IMR-90 (cell line): ENCODE measurements around the gene CCDC85B. TPM values are rescaled to one million over a fixed set of nuclear protein-coding genes. Genes with fewer than 3 reads are reported as not detected.
A peak's percentile ranks its signal among the peaks of the same experiment; 100 is the strongest.

Experiments used
- ATAC-seq: fragments of 200-7000 bp; cut with Tn5 transposase; 2 replicates; pipeline ENCODE4 v1.9.1; 2020; ENCODE audit warnings: low read depth, mild to moderate bottlenecking, moderate library complexity
- BruUV-seq: library from RNA; stranded (reverse); fragments of 400-500 nt; replicated peaks from 2 replicates; lab custom pipeline; 2021; lab: Mats Ljungman, UMichigan
- CTCF ChIA-PET: fragments of 300-600 bp; formaldehyde crosslinking; extraction: SDS; loops from one replicate; lab custom pipeline; 2021; ENCODE audit warnings: antibody characterized with exemption; lab: Yijun Ruan, JAX
- POLR2A ChIA-PET: fragments of 300-600 bp; sonication (Branson Sonifier 250); formaldehyde crosslinking; loops from one replicate; lab custom pipeline; 2022; ENCODE audit warnings: antibody characterized with exemption; ENCODE audit not compliant: unreplicated experiment; lab: Charles Lee
- DNase-seq: peaks from one replicate; pipeline ENCODE4 v3.0.0; 2013
- H2AFZ ChIP-seq: replicated peaks from 2 replicates; pipeline ENCODE3; 2013; ENCODE audit warnings: low read length, mild to moderate bottlenecking; ENCODE audit not compliant: poor library complexity
- H2AK5ac ChIP-seq: 2 replicates; pipeline ENCODE4 v1.6.1; 2013; ENCODE audit warnings: low read depth, low read length, inconsistent platforms
- H2AK9ac ChIP-seq: replicated peaks from 2 replicates; pipeline ENCODE3; 2013; ENCODE audit warnings: mild to moderate bottlenecking, low read depth, low read length, moderate library complexity; ENCODE audit not compliant: poor library complexity
- H2BK120ac ChIP-seq: 2 replicates; pipeline ENCODE4 v1.6.1; 2013; ENCODE audit warnings: low read depth, low read length, inconsistent platforms
- H2BK15ac ChIP-seq: 3 replicates; pipeline ENCODE4 v1.6.1; 2013; ENCODE audit warnings: low read depth, low read length, inconsistent platforms
- H2BK20ac ChIP-seq: 2 replicates; pipeline ENCODE4 v1.6.1; 2013; ENCODE audit warnings: low read depth, mild to moderate bottlenecking, inconsistent platforms, low read length, moderate library complexity
- H2BK5ac ChIP-seq: 2 replicates; pipeline ENCODE4 v1.6.1; 2013; ENCODE audit warnings: mild to moderate bottlenecking, low read depth, low read length, inconsistent platforms; ENCODE audit not compliant: poor library complexity, severe bottlenecking
- H3K14ac ChIP-seq: replicated peaks from 2 replicates; pipeline ENCODE4 v1.6.1; 2013; ENCODE audit warnings: low read depth, low read length, inconsistent platforms
- H3K18ac ChIP-seq: 2 replicates; pipeline ENCODE4 v1.6.1; 2013; ENCODE audit warnings: low read depth, low read length, control low read depth
- H3K23ac ChIP-seq: 2 replicates; pipeline ENCODE4 v1.6.1; 2013; ENCODE audit warnings: low read depth, low read length, inconsistent platforms
- H3K27ac ChIP-seq: 2 replicates; pipeline ENCODE4 v1.5.1; 2013; ENCODE audit warnings: mild to moderate bottlenecking, control low read depth, low read length; ENCODE audit not compliant: insufficient read depth
- H3K27me3 ChIP-seq: 2 replicates; pipeline ENCODE4 v1.6.1; 2013; ENCODE audit warnings: low read length; ENCODE audit not compliant: control insufficient read depth, insufficient read depth
- H3K36me3 ChIP-seq: 2 replicates; pipeline ENCODE4 v1.6.1; 2013; ENCODE audit warnings: low read length, mixed read lengths; ENCODE audit not compliant: control insufficient read depth, insufficient read depth
- H3K4ac ChIP-seq: 2 replicates; pipeline ENCODE4 v1.6.1; 2013; ENCODE audit warnings: low read depth, low read length, inconsistent platforms
- H3K4me1 ChIP-seq: 2 replicates; pipeline ENCODE4 v1.6.1; 2013; ENCODE audit warnings: low read length, mixed read lengths; ENCODE audit not compliant: control insufficient read depth, insufficient read depth
- H3K4me2 ChIP-seq: 2 replicates; pipeline ENCODE4 v1.6.1; 2013; ENCODE audit warnings: low read depth, mild to moderate bottlenecking, control low read depth, low read length, moderate library complexity
- H3K4me3 ChIP-seq: 2 replicates; pipeline ENCODE4 v1.5.1; 2013; ENCODE audit warnings: low read depth, mild to moderate bottlenecking, control low read depth, low read length, moderate library complexity; ENCODE audit not compliant: insufficient read depth
- H3K56ac ChIP-seq: 2 replicates; pipeline ENCODE4 v1.6.1; 2013; ENCODE audit warnings: low read length, inconsistent platforms; ENCODE audit not compliant: insufficient read depth; ENCODE audit errors: extremely low read depth
- H3K79me1 ChIP-seq, 2 experiments: 2 replicates each; pipeline ENCODE4 v1.6.1; 2013; ENCODE audit warnings: low read length in 2 of 2, inconsistent platforms in 1 of 2, low read depth in 1 of 2
- H3K9ac ChIP-seq: 2 replicates; pipeline ENCODE4 v1.6.1; 2013; ENCODE audit warnings: low read depth, low read length, control low read depth
- H3K9me1 ChIP-seq: 2 replicates; pipeline ENCODE4 v1.6.1; 2013; ENCODE audit warnings: low read length, inconsistent platforms; ENCODE audit not compliant: insufficient read depth
- H3K9me3 ChIP-seq: 2 replicates; pipeline ENCODE4 v1.6.1; 2013; ENCODE audit warnings: low read length; ENCODE audit not compliant: control insufficient read depth, insufficient read depth
- H4K20me1 ChIP-seq: 2 replicates; pipeline ENCODE4 v1.6.1; 2013; ENCODE audit warnings: low read length, inconsistent platforms; ENCODE audit not compliant: insufficient read depth
- H4K5ac ChIP-seq: 2 replicates; pipeline ENCODE4 v1.6.1; 2013; ENCODE audit warnings: mild to moderate bottlenecking, low read depth, low read length, control low read depth
- H4K8ac ChIP-seq, 2 experiments: 2 replicates each; pipeline ENCODE4 v1.6.1; 2013; ENCODE audit warnings: low read depth in 2 of 2, low read length in 2 of 2, control low read depth in 1 of 2, inconsistent platforms in 1 of 2
- H4K91ac ChIP-seq: 2 replicates; pipeline ENCODE4 v1.6.1; 2013; ENCODE audit warnings: low read depth, low read length, inconsistent platforms; ENCODE audit not compliant: insufficient read depth
- BHLHE40 ChIP-seq: fragments of 150-350 bp; IDR thresholded peaks from 2 replicates; pipeline ENCODE4 v1.6.1; 2016; ENCODE audit warnings: mild to moderate bottlenecking, low read depth, low read length
- CEBPB ChIP-seq: IDR thresholded peaks from 2 replicates; pipeline ENCODE4 v1.6.1; 2012; ENCODE audit warnings: low read depth, low read length, improper control_type of control experiment
- CHD1 ChIP-seq: IDR thresholded peaks from 2 replicates; pipeline ENCODE4 v1.6.1; 2012; ENCODE audit warnings: low read depth, low read length, improper control_type of control experiment
- ELK1 ChIP-seq: fragments of 150-350 bp; IDR thresholded peaks from 2 replicates; pipeline ENCODE4 v1.6.1; 2016; ENCODE audit warnings: low read depth, mild to moderate bottlenecking, low read length, moderate library complexity, borderline replicate concordance
- FOS ChIP-seq: fragments of 150-350 bp; IDR thresholded peaks from 2 replicates; pipeline ENCODE4 v1.6.1; 2016; ENCODE audit warnings: low read depth, low read length
- MAFK ChIP-seq: IDR thresholded peaks from 2 replicates; pipeline ENCODE4 v1.6.1; 2012; ENCODE audit warnings: low read depth, low read length, improper control_type of control experiment
- MAZ ChIP-seq: IDR thresholded peaks from 2 replicates; pipeline ENCODE4 v1.6.1; 2012; ENCODE audit warnings: low read depth, mild to moderate bottlenecking, low read length, improper control_type of control experiment, moderate library complexity, borderline replicate concordance
- NFE2L2 ChIP-seq: fragments of 150-350 bp; IDR thresholded peaks from 2 replicates; pipeline ENCODE4 v1.6.1; 2016; ENCODE audit warnings: low read depth, mild to moderate bottlenecking, low read length
- RAD21 ChIP-seq: IDR thresholded peaks from 2 replicates; pipeline ENCODE4 v1.6.1; 2012; ENCODE audit warnings: low read length, improper control_type of control experiment
- USF2 ChIP-seq: fragments of 150-350 bp; IDR thresholded peaks from 2 replicates; pipeline ENCODE4 v1.6.1; 2017; ENCODE audit warnings: mild to moderate bottlenecking, antibody characterized with exemption, low read length, low read depth
- WGBS, 2 experiments: methylation state at CpG; one replicate each; pipeline versions ENCODE4 v1.1.5 to v1.1.7; 2013; ENCODE audit warnings: missing lambda C conversion rate in 2 of 2; ENCODE audit not compliant: insufficient read length in 1 of 2; ENCODE audit errors: extremely low coverage in 2 of 2; 5-methylcytosine and 5-hydroxymethylcytosine counted together
- dilution Hi-C: fragments of 300-500 bp; cut with HindIII; formaldehyde crosslinking; loops from one replicate; pipeline ENCODE4 v1.14.3; 2018; ENCODE audit warnings: low sequenced_read_pairs; ENCODE audit not compliant: unreplicated experiment
- in situ Hi-C: fragments of 300-500 bp; cut with MboI; formaldehyde crosslinking; loops from 3 replicates; pipeline ENCODE4 v1.14.3; 2019; ENCODE audit warnings: low sequenced_read_pairs, inconsistent platforms, mixed read lengths
- intact Hi-C: fragments of 100-400 bp; cut with micrococcal nuclease; formaldehyde crosslinking; loops from 2 replicates; pipeline ENCODE4 v1.10.0; 2022
- polyA plus RNA-seq, 3 experiments: library from polyadenylated mRNA; depleted of rRNA; stranded (reverse); fragments of >200 nt; gene quantifications; 2 replicates each; pipeline ENCODE4 v1.2.3, GENCODE V29; 2012; ENCODE audit warnings: low replicate concordance in 1 of 3
- total RNA-seq: library from RNA; depleted of rRNA; stranded (reverse); fragments of >200 nt; gene quantifications from 2 replicates; pipeline ENCODE4 v1.2.3, GENCODE V29; 2012

The CCDC85B gene
- total and polyA plus RNA-seq, 2 of the 4 experiments (the other 2 are of a cell fraction): 17.6 to 35.4 TPM

DNA sequence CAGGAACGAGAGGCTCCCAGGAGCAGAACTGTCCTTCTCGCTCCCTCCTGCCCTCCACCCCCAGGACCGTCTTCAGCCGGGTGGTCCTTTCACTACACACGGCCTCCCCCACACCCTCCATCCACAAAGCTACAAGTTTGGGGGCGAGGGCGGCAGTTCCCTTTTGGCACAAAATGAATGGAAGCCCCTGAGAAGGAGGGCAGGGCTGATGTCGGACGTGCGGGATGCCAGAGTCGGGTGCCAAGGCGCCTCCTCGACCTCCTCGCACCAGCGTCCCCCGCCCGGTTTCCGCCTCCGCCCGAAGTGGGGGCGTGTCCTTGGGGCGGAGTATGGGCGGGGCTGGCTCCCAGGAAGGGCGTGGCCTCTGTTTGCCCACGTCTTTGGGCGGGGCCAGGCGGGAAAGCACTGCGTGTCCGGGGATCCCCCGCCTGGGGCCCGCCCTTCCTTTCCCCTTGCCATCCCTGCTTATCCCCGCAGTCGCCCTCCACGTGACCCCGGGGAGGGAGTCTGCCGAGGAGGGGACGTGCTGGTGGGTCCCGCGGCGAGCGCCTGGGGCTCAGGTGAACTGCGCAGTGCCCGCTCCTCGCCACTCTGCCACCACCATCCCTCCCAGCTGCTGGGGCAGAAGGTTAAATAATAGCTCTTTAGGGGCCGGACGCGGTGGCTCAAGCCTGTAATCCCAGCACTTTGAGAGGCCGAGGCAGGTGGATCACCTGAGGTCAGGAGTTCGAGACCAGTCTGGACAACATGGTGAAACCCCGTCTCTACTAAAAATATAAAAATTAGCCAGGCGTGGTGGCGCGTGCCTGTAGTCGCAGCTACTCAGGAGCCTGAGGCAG lies 16.9 kb upstream of the CCDC85B start (continued):
- TF ChIP-seq USF2: peak; percentile 95

GRCh38 chr11:65879617-65880016 lies 10.9 kb upstream of the CCDC85B start, which contains the start of gene CTSW:
CTSW (plus strand) TSS chr11:65879837; CDS start chr11:65879855, 18 bp downstream.
- H2BK20ac ChIP-seq: no peak within 1 kb of the TSS
- peak within 1 kb of the TSS; percentile 3; the same call in 1 of the 2 replicates for H3K4ac ChIP-seq
- H4K8ac ChIP-seq: no peak within 1 kb of the TSS; a peak in 1 of 4 replicates
- POLR2A ChIA-PET: no interaction called here
- no peak within 1 kb of the TSS for H3K27ac ChIP-seq
- peak within 1 kb of the TSS; percentile 33 for H2AFZ ChIP-seq
- H3K79me1 ChIP-seq: peaks cover 9 to 19% of the 10 kb centered on the region in 2 experiments
- H3K23ac ChIP-seq: no peak within 1 kb of the TSS
- 76% methylated on average over 5 of the region's 7 CpGs; no CpG with 5 or more reads in 1 of the 2 experiments for WGBS, 2 experiments
- no peak within 1 kb of the TSS for H2BK5ac ChIP-seq
- DNase-seq (no peak), ATAC-seq (no peak)
- peaks cover 8% of the 10 kb centered on the region for H3K9me1 ChIP-seq
- H3K4me2 ChIP-seq: no peak within 1 kb of the TSS
- no peaks in the 10 kb centered on the region; the same call in 1 of the 2 replicates for H3K4me1 ChIP-seq
- no peaks in the 10 kb centered on the region for H3K27me3 ChIP-seq
- no peak within 1 kb of the TSS for H4K5ac ChIP-seq
- H2BK120ac ChIP-seq: no peak within 1 kb of the TSS
- intact Hi-C loops (no loop called here), in situ Hi-C loops (loop anchor here (5.0 kb wide), 1 partner anchor 108 kb away; no protein-coding TSS in a partner anchor), dilution Hi-C loops (no loop called here)
- H2BK15ac ChIP-seq: no peak within 1 kb of the TSS
- H4K91ac ChIP-seq: no peak within 1 kb of the TSS
- no peaks in the 10 kb centered on the region for H3K9me3 ChIP-seq
- H4K20me1 ChIP-seq: peaks cover 11% of the 10 kb centered on the region; the same call in 1 of the 2 replicates
- peaks cover 27% of the 10 kb centered on the region for H3K36me3 ChIP-seq
- no peak within 1 kb of the TSS for H3K9ac ChIP-seq
- CTCF ChIA-PET: no interaction called here
- no peak within 1 kb of the TSS for H3K14ac ChIP-seq
- no peak within 1 kb of the TSS for H3K18ac ChIP-seq
- BruUV-seq: no TSS peak
- no peak within 1 kb of the TSS for H3K56ac ChIP-seq
- peak within 1 kb of the TSS; percentile 55 for H2AK9ac ChIP-seq
- no peak within 1 kb of the TSS for H3K4me3 ChIP-seq
- peak within 1 kb of the TSS; percentile 67; the same call in 1 of the 2 replicates for H2AK5ac ChIP-seq
- TF ChIP-seq FOS (no peak), NFE2L2 (no peak), MAZ (no peak), CEBPB (no peak), ELK1 (no peak), USF2 (no peak), CHD1 (no peak), RAD21 (no peak), MAFK (no peak), BHLHE40 (no peak)
